GM20000 (cell line): Measurements from ENCODE around the gene PROB1.

Experiments
- DNase-seq: peaks from one replicate; pipeline ENCODE4 v3.0.0; 2012; ENCODE audit warnings: low spot score
- TF ChIP-seq, protein P1 (sequence below): IDR thresholded peaks from 2 replicates; pipeline ENCODE4 v1.5.1; 2012; ENCODE audit warnings: mild to moderate bottlenecking, control low read depth; ENCODE audit errors: extremely low read depth, missing control alignments

PROB1 gene

DNA sequence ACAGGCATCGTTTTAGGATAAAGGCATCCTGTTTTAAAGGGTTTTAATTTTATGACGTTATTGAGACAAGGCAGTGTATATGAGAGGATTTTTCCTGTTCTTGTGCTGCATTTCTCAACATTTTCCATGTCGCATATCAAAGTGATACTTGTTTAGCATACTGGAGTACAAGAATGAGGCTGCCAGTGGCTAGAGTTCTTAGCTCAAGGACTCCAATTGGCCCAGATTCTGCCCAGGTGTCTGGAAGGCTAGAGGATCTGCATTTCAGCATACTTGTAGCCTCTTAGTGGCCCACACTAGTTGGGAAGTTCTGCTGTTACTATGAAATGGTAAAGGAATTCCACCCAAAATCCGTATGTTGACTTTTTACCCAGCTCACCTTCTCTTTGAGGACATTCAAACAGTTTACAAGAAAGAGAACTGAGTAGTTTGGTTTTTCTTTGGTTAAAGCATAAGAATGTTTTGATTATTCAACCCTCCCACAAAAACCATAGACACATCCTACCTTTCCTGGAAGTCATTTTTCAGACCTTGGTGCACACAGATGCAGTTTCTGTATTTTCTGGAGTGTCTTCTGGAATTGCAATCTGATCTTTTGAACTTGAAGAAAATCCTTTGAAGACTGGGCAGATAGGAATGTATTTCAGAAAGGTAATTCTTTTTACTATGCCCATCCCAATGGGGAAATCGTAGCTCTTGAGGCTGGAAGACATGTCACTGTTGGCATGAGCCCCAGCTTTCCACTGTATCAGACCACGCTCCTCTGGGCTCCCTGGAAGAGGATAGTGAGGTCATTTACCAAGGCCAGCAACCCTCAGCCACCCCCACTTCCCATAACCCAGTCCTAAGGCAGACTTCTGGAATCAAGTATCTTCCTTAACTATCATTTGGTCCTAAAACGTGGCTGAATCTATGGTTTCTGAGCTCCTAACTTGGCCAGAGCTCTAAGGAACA lies 23.1 kb downstream of the PROB1 start:
- TF ChIP-seq, protein P1, sequence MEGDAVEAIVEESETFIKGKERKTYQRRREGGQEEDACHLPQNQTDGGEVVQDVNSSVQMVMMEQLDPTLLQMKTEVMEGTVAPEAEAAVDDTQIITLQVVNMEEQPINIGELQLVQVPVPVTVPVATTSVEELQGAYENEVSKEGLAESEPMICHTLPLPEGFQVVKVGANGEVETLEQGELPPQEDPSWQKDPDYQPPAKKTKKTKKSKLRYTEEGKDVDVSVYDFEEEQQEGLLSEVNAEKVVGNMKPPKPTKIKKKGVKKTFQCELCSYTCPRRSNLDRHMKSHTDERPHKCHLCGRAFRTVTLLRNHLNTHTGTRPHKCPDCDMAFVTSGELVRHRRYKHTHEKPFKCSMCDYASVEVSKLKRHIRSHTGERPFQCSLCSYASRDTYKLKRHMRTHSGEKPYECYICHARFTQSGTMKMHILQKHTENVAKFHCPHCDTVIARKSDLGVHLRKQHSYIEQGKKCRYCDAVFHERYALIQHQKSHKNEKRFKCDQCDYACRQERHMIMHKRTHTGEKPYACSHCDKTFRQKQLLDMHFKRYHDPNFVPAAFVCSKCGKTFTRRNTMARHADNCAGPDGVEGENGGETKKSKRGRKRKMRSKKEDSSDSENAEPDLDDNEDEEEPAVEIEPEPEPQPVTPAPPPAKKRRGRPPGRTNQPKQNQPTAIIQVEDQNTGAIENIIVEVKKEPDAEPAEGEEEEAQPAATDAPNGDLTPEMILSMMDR, result no peak
- no peak for DNase-seq

DNA sequence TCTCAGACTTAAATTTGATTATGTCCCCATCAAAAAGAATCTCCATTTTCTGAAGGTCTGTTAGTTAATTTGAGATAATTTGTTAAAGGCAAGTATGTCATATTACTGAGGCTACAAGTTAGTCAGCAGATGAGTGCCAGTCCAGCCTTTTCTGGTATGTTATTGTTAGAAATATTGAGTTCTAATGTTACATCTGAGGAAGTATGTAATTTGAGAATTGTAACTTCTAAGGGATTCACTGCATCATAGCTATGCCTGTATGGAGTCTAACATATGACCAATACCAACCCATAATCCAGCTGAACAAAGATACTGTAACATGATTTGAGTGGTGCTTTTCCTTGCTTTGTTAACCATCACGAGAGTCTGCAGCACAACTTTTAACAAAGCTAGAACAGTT lies 25.7 kb downstream of the PROB1 start:
- no peak for DNase-seq
- TF ChIP-seq, protein P1, result no peak

DNA sequence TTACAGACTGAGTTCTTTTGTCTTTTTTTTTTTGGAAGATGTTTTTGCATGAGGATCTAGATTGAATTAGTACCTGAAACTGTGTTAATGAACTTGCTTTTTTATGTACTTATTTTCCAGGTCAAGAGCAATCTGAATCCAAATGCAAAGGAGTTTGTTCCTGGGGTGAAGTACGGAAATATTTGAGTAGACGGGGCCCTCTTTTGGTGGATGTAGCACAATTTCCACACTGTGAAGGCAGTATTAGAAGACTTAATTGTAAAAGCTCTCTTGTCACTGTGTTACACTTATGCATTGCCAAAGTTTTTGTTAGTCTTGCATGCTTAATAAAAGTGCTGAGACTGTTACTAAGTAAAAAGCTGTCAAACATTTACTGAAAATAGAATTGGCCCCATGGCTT lies 26.3 kb downstream of the PROB1 start:
- DNase-seq, result no peak
- TF ChIP-seq, protein P1, result no peak

DNA sequence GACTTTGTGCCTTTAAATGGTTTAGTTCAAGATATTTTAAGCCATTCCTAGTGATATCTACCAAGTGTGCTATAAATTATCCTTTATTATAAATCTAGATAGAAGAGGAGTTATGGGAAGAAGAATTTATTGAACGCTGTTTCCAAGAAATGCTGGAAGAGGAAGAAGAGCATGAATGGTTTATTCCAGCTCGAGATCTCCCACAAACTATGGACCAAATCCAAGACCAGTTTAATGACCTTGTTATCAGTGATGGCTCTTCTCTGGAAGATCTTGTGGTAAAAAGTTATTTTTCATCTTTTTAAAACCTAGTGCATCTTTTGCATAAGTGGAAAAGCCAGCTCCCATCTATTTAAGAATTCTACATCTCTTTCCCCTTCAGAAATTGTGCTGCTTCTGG lies 30.4 kb downstream of the PROB1 start:
- TF ChIP-seq, protein P1, result no peak
- no peak for DNase-seq

DNA sequence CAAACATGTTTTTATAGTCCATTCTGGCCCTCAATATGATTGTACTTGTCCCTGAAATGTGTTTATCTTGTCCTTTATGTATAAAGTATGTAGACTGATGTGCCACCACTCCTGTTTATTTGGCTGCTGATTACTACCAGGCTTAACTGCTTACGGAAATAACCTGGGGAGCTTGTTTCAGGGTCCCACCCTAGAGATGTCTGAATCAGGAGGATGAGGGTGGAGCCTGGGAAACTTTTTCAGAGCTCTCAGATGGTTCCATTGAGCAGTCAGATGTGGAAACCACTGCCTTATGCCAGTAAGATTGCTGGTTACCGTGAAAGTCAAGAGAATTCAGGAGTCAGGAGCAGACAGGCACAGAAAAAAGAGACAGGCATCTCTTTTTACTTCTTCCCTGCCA lies 31.0 kb downstream of the PROB1 start:
- DNase-seq, result no peak
- TF ChIP-seq, protein P1, result no peak

DNA sequence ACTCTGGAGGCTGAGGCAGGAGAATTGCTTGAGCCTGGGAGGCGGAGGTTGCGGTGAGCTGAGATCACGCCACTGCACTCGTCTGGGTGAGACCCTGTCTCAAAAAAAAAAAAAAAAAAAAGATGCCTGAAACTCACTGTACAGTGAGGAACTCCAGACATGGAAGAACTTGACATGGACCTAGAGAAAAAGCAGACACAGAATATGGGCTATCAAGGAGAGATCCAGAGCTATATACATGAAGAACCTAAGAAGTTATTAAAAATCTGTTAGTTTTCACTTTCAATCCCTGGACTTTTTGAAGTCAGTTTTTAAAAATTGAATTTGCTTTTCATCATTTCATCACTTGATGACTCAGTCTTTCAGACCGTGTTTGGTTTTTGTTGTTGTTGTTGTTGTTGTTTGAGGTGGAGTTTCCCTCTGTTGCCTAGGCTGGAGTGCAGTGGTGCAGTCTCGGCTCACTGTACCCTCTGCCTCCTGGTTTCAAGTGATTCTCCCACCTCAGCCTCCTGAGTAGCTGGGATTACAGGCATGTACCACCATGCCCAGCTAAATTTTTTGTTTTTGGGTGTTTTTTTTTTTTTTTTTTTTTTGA lies 33.0 kb downstream of the PROB1 start:
- DNase-seq, result no peak
- TF ChIP-seq, protein P1, result no peak

DNA sequence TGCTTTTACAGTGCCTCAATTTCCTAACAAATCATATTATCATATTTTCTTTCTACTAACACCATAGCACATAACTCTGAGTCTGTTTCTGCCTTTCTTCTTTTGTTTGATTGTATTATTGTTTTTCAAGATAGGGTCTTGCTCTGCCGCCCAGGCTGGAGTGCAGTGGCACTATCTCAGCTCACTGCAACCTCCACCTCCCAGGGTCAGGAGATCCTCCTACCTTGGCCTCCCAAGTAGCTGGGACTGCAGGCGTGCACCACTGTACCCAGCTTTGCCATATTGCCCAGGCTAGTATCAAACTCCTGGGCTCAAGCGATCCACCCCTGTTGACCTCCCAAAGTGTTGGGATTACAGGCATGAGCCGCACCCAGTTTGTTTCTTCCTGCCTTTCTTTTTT lies 34.5 kb downstream of the PROB1 start:
- no peak for DNase-seq
- TF ChIP-seq, protein P1, result no peak
